ENCODE data around the gene SMIM5.
"Not testable (repeated sequence)": the region's sequence is repeated elsewhere in the genome, so short reads cannot be mapped to it uniquely, and the experiment has no call there.

DNA sequence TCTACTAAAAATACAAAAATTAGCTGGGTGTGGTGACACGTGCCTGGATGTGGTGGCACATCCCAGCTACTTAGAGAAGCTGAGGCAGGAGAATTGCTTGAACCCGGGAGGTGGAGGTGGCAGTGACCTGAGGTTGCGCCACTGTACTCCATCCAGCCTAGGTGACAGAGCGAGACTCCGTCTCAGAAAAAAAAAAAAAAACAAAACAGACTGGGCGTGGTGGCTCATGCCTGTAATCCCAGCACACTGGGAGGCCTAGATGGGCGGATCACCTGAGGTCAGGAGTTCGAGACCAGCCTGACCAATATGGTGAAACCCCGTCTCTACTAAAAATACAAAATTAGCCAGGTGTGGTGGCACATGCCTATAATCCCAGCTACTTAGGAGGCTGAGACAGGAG lies 39.8 kb upstream of the SMIM5 start:
- TF ChIP-seq, protein P1, sequence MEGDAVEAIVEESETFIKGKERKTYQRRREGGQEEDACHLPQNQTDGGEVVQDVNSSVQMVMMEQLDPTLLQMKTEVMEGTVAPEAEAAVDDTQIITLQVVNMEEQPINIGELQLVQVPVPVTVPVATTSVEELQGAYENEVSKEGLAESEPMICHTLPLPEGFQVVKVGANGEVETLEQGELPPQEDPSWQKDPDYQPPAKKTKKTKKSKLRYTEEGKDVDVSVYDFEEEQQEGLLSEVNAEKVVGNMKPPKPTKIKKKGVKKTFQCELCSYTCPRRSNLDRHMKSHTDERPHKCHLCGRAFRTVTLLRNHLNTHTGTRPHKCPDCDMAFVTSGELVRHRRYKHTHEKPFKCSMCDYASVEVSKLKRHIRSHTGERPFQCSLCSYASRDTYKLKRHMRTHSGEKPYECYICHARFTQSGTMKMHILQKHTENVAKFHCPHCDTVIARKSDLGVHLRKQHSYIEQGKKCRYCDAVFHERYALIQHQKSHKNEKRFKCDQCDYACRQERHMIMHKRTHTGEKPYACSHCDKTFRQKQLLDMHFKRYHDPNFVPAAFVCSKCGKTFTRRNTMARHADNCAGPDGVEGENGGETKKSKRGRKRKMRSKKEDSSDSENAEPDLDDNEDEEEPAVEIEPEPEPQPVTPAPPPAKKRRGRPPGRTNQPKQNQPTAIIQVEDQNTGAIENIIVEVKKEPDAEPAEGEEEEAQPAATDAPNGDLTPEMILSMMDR (optimal IDR thresholded peaks at IDR 0.05 in 1 of 3, IDR thresholded peaks at IDR 0.05 in 1 of 3, conservative IDR thresholded peaks at IDR 0.05 in 1 of 3; ENCODE audit: extremely low read depth in 1 of 3, insufficient read depth in 2 of 3, low read length in 3 of 3), result not testable (repeated sequence)
- not testable (repeated sequence) for TF ChIP-seq EZH2 (IDR thresholded peaks at IDR 0.05; ENCODE audit: low read length)

Measured in keratinocyte (primary cell).